SU-DHL-6 (cell line): Measurements from ENCODE around the gene ABCD1.

Experiments
- CTCF ChIP-seq: fragments of 200-600 bp; sonication (generic); IDR thresholded peaks from one replicate; pipeline ENCODE4 v1.5.1; 2017; ENCODE audit warnings: antibody characterized with exemption, mild to moderate bottlenecking, low read length, moderate library complexity; ENCODE audit not compliant: insufficient read depth, poor library complexity, severe bottlenecking
- EZH2phosphoT487 ChIP-seq: fragments of 200-600 bp; sonication (generic), shearing (Covaris generic); conservative IDR thresholded peaks from 2 replicates; pipeline ENCODE4 v1.6.1; 2018; ENCODE audit warnings: mild to moderate bottlenecking, antibody characterized with exemption, low read length, moderate library complexity, mixed read lengths

GRCh38 chrX:153765138-153766079 lies 40.8 kb downstream of the ABCD1 start:
- TF ChIP-seq CTCF (no peak), EZH2phosphoT487 (no peak)
